ENCODE data around the gene PTPN1. TPM values are rescaled to one million over a fixed set of nuclear protein-coding genes. Genes with fewer than 3 reads are reported as not detected.
A peak's percentile ranks its signal among the peaks of the same experiment; 100 is the strongest.

PTPN1 gene
- total RNA-seq, 3 donors from 2014 or later (not counting 1 experiment from before 2014, with no cell fraction given) = 52.9 to 64.5 (median 58.3) TPM

DNA sequence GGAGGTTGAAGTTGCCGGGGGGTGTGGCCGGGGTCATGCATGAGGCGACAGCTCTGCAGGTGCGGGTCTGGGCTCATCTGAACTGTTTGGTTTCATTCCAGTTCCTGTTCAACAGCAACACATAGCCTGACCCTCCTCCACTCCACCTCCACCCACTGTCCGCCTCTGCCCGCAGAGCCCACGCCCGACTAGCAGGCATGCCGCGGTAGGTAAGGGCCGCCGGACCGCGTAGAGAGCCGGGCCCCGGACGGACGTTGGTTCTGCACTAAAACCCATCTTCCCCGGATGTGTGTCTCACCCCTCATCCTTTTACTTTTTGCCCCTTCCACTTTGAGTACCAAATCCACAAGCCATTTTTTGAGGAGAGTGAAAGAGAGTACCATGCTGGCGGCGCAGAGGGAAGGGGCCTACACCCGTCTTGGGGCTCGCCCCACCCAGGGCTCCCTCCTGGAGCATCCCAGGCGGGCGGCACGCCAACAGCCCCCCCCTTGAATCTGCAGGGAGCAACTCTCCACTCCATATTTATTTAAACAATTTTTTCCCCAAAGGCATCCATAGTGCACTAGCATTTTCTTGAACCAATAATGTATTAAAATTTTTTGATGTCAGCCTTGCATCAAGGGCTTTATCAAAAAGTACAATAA, 72.5 kb downstream of the PTPN1 start:
- no peaks in the 10 kb centered on the region for H3K27me3 ChIP-seq (ENCODE audit: control insufficient read depth, insufficient read depth, low read length)
- Mint-ChIP-seq H3K9me3 (no peaks in the 10 kb centered on the region), H3K36me3 (peaks cover 7% of the 10 kb centered on the region), H3K4me3 (no peak overlapping the region), H3K4me1 (peaks cover 0 to 5% of the 10 kb centered on the region in 2 donors), H3K27ac (peak overlapping the region in 1 of 2 donors; percentile 31), H3K27me3 (ENCODE audit: low read depth in 2 of 2) (no peaks in the 10 kb centered on the region)
- H3K9me3 ChIP-seq (ENCODE audit: control insufficient read depth, insufficient read depth, low read length) = no peaks in the 10 kb centered on the region
- 77% methylated on average over 26 of the region's 26 CpGs for WGBS (ENCODE audit: insufficient coverage)
- no peaks in the 10 kb centered on the region for H3K4me1 ChIP-seq (ENCODE audit: control insufficient read depth, insufficient read depth, low read length)
- peaks cover 84% of the 10 kb centered on the region for H3K36me3 ChIP-seq (ENCODE audit: control insufficient read depth, insufficient read depth, low read length)
- no peak for DNase-seq
- H3K27ac ChIP-seq (ENCODE audit: low read length) = no peak overlapping the region
- no peak for TF ChIP-seq CTCF (IDR thresholded peaks at IDR 0.05)
- no peak overlapping the region for H3K4me3 ChIP-seq (ENCODE audit: low read length)
- ATAC-seq = no peak
- intact Hi-C loops (cut with micrococcal nuclease) = no loop called here

GRCh38 chr20:50583442-50584150, 73.4 kb downstream of the PTPN1 start:
- Histone ChIP-seq H3K4me1 (ENCODE audit: control insufficient read depth, insufficient read depth, low read length) (no peaks in the 10 kb centered on the region), H3K36me3 (ENCODE audit: control insufficient read depth, insufficient read depth, low read length) (peaks cover 75% of the 10 kb centered on the region), H3K4me3 (ENCODE audit: low read length) (no peak overlapping the region), H3K27me3 (ENCODE audit: control insufficient read depth, insufficient read depth, low read length) (no peaks in the 10 kb centered on the region), H3K27ac (ENCODE audit: low read length) (no peak overlapping the region), H3K9me3 (ENCODE audit: control insufficient read depth, insufficient read depth, low read length) (no peaks in the 10 kb centered on the region)
- TF ChIP-seq CTCF (IDR thresholded peaks at IDR 0.05) = no peak
- no peak overlapping the region for H3K4me3 Mint-ChIP-seq
- H3K27me3 Mint-ChIP-seq (ENCODE audit: low read depth in 2 of 2) = no peaks in the 10 kb centered on the region
- H3K9me3 Mint-ChIP-seq = no peaks in the 10 kb centered on the region
- peaks cover 7% of the 10 kb centered on the region for H3K36me3 Mint-ChIP-seq
- ATAC-seq = no peak
- H3K4me1 Mint-ChIP-seq = peaks cover 0 to 11% of the 10 kb centered on the region in 2 donors
- WGBS (ENCODE audit: insufficient coverage) = 96% methylated on average over 15 of the region's 15 CpGs
- no peak overlapping the region for H3K27ac Mint-ChIP-seq
- intact Hi-C loops (cut with micrococcal nuclease) = no loop called here
- no peak for DNase-seq

DNA sequence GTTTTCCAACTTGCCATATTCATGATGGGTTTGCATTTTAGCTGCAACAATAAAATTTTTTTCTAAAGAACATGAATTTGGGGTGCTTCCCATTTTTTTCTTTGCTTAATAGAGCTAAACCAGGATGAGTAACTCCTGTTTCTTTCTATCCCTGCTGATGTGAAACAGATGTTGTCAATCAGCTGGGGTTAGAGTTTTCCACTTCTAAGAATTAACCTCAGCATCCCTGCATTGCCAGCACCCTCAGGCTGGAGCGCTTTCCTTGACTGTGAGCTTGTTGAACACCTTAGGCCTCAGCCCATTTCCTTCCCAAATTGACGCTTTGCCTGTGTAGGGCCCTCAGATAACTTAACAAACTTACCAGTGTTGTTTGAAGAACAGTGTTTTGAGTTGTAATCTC, 74.5 kb downstream of the PTPN1 start:
- no peaks in the 10 kb centered on the region for H3K4me1 ChIP-seq (ENCODE audit: control insufficient read depth, insufficient read depth, low read length)
- no peak overlapping the region for H3K27ac ChIP-seq (ENCODE audit: low read length)
- 100% methylated on average over 1 of the region's 2 CpGs for WGBS (ENCODE audit: insufficient coverage)
- H3K36me3 Mint-ChIP-seq = peaks cover 7% of the 10 kb centered on the region
- H3K4me1 Mint-ChIP-seq = peaks cover 0 to 11% of the 10 kb centered on the region in 2 donors
- peaks cover 66% of the 10 kb centered on the region for H3K36me3 ChIP-seq (ENCODE audit: control insufficient read depth, insufficient read depth, low read length)
- no peaks in the 10 kb centered on the region for H3K9me3 ChIP-seq (ENCODE audit: control insufficient read depth, insufficient read depth, low read length)
- H3K4me3 Mint-ChIP-seq = no peak overlapping the region
- intact Hi-C loops (cut with micrococcal nuclease) = no loop called here
- DNase-seq (no peak), ATAC-seq (no peak)
- H3K9me3 Mint-ChIP-seq = no peaks in the 10 kb centered on the region
- H3K4me3 ChIP-seq (ENCODE audit: low read length) = no peak overlapping the region
- no peaks in the 10 kb centered on the region for H3K27me3 ChIP-seq (ENCODE audit: control insufficient read depth, insufficient read depth, low read length)
- H3K27ac Mint-ChIP-seq = no peak overlapping the region
- no peak for TF ChIP-seq CTCF (IDR thresholded peaks at IDR 0.05)
- no peaks in the 10 kb centered on the region for H3K27me3 Mint-ChIP-seq (ENCODE audit: low read depth in 2 of 2)

Data from natural killer cell (primary cell).